SU-DHL-6 (cell line): ENCODE data around the gene RUBCN.

Source experiments
- H2AFZ ChIP-seq: fragments of 200-600 bp; sonication (generic); 2 replicates; pipeline ENCODE4 v1.6.1; 2014; ENCODE audit warnings: low read depth, mild to moderate bottlenecking, moderate library complexity, mixed read lengths, antibody characterized with exemption, low read length; ENCODE audit not compliant: severe bottlenecking
- H3F3A ChIP-seq: fragments of 200-600 bp; shearing (Covaris generic); 2 replicates; pipeline ENCODE4 v1.6.0; 2016; ENCODE audit warnings: antibody characterized with exemption, mild to moderate bottlenecking; ENCODE audit not compliant: insufficient read depth
- H3K27ac ChIP-seq: fragments of 200-600 bp; sonication (generic); 2 replicates; pipeline ENCODE4 v1.5.1; 2016; ENCODE audit warnings: low read depth, mild to moderate bottlenecking, low read length, moderate library complexity, mixed read lengths
- H3K27me3 ChIP-seq: fragments of 200-600 bp; sonication (generic), shearing (Covaris generic); 2 replicates; pipeline ENCODE4 v1.6.0; 2014; ENCODE audit warnings: mild to moderate bottlenecking, low read length
- H3K36me3 ChIP-seq: fragments of 200-600 bp; sonication (generic); 2 replicates; pipeline ENCODE4 v1.6.1; 2014; ENCODE audit warnings: mild to moderate bottlenecking, low read length, mixed read lengths
- H3K4me2 ChIP-seq: fragments of 300-600, 200-600 bp; shearing (Covaris generic), sonication (generic); 2 replicates; pipeline ENCODE4 v1.6.0; 2014; ENCODE audit warnings: low read length, low read depth, mild to moderate bottlenecking; ENCODE audit not compliant: poor library complexity, severe bottlenecking
- H3K4me3 ChIP-seq: fragments of 200-600 bp; sonication (generic); 2 replicates; pipeline ENCODE4 v1.5.1; 2014; ENCODE audit warnings: antibody characterized with exemption, low read length, mild to moderate bottlenecking, mixed read lengths; ENCODE audit not compliant: insufficient read depth, poor library complexity, severe bottlenecking
- H3K79me2 ChIP-seq: fragments of 200-600 bp; sonication (generic); 2 replicates; pipeline ENCODE4 v1.6.1; 2014; ENCODE audit warnings: mild to moderate bottlenecking, low read length, moderate library complexity; ENCODE audit not compliant: insufficient read depth
- H3K9ac ChIP-seq: fragments of 200-600 bp; sonication (generic); 2 replicates; pipeline ENCODE4 v1.7.0; 2014; ENCODE audit warnings: mild to moderate bottlenecking, low read length
- H3K9me2 ChIP-seq: fragments of 200-600 bp; sonication (generic); replicated peaks from 2 replicates; pipeline ENCODE4 v1.6.1; 2014; ENCODE audit warnings: low read length; ENCODE audit not compliant: insufficient read depth
- H3K9me3 ChIP-seq: fragments of 200-600 bp; sonication (generic); 2 replicates; pipeline ENCODE4 v1.6.1; 2014; ENCODE audit warnings: low read length, mixed read lengths; ENCODE audit not compliant: insufficient read depth
- H4K20me1 ChIP-seq: fragments of 200-600 bp; sonication (generic); 2 replicates; pipeline ENCODE4 v1.6.1; 2014; ENCODE audit warnings: low read depth, mild to moderate bottlenecking, antibody characterized with exemption, low read length, moderate library complexity, mixed read lengths
- EZH2phosphoT487 ChIP-seq: fragments of 200-600 bp; sonication (generic), shearing (Covaris generic); conservative IDR thresholded peaks from 2 replicates; pipeline ENCODE4 v1.6.1; 2018; ENCODE audit warnings: mild to moderate bottlenecking, antibody characterized with exemption, low read length, moderate library complexity, mixed read lengths
- TF ChIP-seq, protein P1 (sequence below): fragments of 200-600 bp; sonication (generic); IDR thresholded peaks from one replicate; pipeline ENCODE4 v1.5.1; 2017; ENCODE audit warnings: antibody characterized with exemption, mild to moderate bottlenecking, low read length, moderate library complexity; ENCODE audit not compliant: insufficient read depth, poor library complexity, severe bottlenecking

Gene RUBCN

DNA sequence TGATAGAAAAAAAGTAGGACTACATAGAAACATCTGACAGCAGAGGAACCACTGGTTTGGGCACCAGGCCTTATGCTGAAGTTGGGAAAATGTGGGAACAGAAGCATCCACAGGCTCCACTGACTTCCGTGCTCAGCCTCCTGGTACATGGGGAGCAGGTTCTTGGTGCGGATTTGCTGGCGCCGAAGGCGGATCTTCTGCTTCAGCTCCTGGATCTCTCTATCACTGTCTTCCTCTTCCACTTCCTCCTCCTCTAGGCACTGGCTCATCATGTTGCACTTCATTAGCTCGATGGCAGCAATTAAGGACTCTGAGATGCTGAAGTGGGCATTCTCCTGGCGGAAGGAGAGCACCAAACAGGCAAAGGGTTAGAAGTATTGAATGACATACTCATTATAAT, 42.5 kb downstream of the RUBCN start:
- H3K9me3 ChIP-seq: no peaks in the 10 kb centered on the region
- no peak overlapping the region for H3K27ac ChIP-seq
- H3K9me2 ChIP-seq: no peaks in the 10 kb centered on the region
- no peaks in the 10 kb centered on the region for H3F3A ChIP-seq
- no peak overlapping the region for H3K9ac ChIP-seq
- H3K4me2 ChIP-seq: no peak overlapping the region
- no peak overlapping the region for H3K4me3 ChIP-seq
- H3K36me3 ChIP-seq: peaks cover 18% of the 10 kb centered on the region; the same call in 1 of the 2 replicates
- no peaks in the 10 kb centered on the region for H4K20me1 ChIP-seq
- H3K79me2 ChIP-seq: no peaks in the 10 kb centered on the region
- no peak overlapping the region for H2AFZ ChIP-seq
- H3K27me3 ChIP-seq: no peaks in the 10 kb centered on the region
- TF ChIP-seq EZH2phosphoT487: no peak

DNA sequence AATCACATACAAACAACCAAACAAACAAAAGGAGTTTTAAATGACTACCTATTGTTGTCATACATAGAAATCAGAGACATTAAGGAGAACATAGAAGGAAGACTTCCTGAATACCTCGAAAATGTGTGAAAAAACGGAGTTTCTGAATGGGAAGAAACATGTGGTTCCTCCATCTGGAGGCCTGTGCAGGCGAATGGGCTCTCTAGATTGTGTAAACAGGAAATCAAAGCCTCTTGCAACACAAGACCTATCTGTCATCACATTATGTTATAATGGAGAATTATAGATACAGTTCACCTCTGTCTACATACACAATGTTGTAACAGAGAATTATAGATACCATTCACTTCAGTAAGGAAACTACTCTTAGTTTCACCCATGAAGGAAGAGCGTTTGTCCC, 44.1 kb downstream of the RUBCN start:
- no peak for TF ChIP-seq EZH2phosphoT487
- TF ChIP-seq, protein P1, sequence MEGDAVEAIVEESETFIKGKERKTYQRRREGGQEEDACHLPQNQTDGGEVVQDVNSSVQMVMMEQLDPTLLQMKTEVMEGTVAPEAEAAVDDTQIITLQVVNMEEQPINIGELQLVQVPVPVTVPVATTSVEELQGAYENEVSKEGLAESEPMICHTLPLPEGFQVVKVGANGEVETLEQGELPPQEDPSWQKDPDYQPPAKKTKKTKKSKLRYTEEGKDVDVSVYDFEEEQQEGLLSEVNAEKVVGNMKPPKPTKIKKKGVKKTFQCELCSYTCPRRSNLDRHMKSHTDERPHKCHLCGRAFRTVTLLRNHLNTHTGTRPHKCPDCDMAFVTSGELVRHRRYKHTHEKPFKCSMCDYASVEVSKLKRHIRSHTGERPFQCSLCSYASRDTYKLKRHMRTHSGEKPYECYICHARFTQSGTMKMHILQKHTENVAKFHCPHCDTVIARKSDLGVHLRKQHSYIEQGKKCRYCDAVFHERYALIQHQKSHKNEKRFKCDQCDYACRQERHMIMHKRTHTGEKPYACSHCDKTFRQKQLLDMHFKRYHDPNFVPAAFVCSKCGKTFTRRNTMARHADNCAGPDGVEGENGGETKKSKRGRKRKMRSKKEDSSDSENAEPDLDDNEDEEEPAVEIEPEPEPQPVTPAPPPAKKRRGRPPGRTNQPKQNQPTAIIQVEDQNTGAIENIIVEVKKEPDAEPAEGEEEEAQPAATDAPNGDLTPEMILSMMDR: no peak
- no peak overlapping the region for H3K4me2 ChIP-seq
- H3K9ac ChIP-seq: no peak overlapping the region
- H3K9me3 ChIP-seq: no peaks in the 10 kb centered on the region
- H4K20me1 ChIP-seq: no peaks in the 10 kb centered on the region
- no peaks in the 10 kb centered on the region for H3K27me3 ChIP-seq
- no peaks in the 10 kb centered on the region for H3K9me2 ChIP-seq
- H3K36me3 ChIP-seq: peaks cover 15% of the 10 kb centered on the region; the same call in 1 of the 2 replicates
- no peak overlapping the region for H3K27ac ChIP-seq
- H3F3A ChIP-seq: no peaks in the 10 kb centered on the region
- no peak overlapping the region for H2AFZ ChIP-seq
- H3K4me3 ChIP-seq: no peak overlapping the region
- no peaks in the 10 kb centered on the region for H3K79me2 ChIP-seq

DNA sequence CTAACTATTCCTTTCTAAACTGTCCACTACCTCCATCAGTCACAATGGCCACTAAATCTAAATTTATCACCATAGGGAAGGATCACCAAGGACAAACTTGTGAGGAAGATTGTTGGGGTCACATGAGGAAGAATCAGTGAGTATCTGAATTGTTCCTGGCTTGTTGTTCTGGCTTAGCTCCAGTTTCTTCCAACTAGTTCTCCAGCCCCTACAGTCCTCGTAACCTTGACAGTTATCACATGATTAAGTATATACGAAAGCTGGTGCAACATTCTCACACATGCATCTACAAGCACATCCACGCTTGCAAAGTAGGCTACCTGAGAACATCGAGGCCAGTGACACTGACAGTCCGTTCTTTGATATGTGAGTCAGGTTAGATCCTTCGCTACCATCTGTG, 46.0 kb downstream of the RUBCN start:
- no peak overlapping the region for H3K4me2 ChIP-seq
- no peak overlapping the region for H2AFZ ChIP-seq
- H3K79me2 ChIP-seq: no peaks in the 10 kb centered on the region
- no peak for TF ChIP-seq EZH2phosphoT487
- TF ChIP-seq, protein P1: no peak
- no peaks in the 10 kb centered on the region for H3K9me2 ChIP-seq
- no peaks in the 10 kb centered on the region for H4K20me1 ChIP-seq
- no peaks in the 10 kb centered on the region for H3K9me3 ChIP-seq
- H3F3A ChIP-seq: no peaks in the 10 kb centered on the region
- no peak overlapping the region for H3K9ac ChIP-seq
- no peaks in the 10 kb centered on the region for H3K27me3 ChIP-seq
- peaks cover 14% of the 10 kb centered on the region; the same call in 1 of the 2 replicates for H3K36me3 ChIP-seq
- no peak overlapping the region for H3K4me3 ChIP-seq
- H3K27ac ChIP-seq: no peak overlapping the region

DNA sequence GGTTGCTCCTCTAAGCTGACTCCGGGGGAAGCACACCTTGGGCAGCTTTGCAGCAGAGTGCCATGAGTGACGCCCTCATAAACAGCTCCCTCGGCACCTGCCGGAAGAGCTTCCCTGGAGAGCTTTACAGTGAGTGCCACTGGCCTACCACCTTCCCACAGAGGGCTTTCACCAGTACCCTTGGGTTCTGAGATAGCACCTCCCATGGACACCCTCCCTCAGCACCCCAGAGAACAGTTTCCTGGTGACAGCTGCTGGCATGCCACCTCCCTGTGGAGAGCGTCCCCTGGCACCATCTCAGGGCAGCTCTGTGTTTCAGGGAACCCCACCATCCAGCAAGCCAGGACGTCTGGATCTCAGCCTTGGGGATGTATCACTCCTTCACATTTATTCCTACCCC, 49.1 kb downstream of the RUBCN start:
- H3K4me2 ChIP-seq: no peak overlapping the region
- no peaks in the 10 kb centered on the region for H4K20me1 ChIP-seq
- no peaks in the 10 kb centered on the region for H3K27me3 ChIP-seq
- no peak for TF ChIP-seq EZH2phosphoT487
- TF ChIP-seq, protein P1: no peak
- H3K9me2 ChIP-seq: no peaks in the 10 kb centered on the region
- H3K27ac ChIP-seq: no peak overlapping the region
- no peaks in the 10 kb centered on the region for H3K79me2 ChIP-seq
- no peak overlapping the region for H3K4me3 ChIP-seq
- H3K9ac ChIP-seq: no peak overlapping the region
- H3K36me3 ChIP-seq: peaks cover 17% of the 10 kb centered on the region; the same call in 1 of the 2 replicates
- H3F3A ChIP-seq: no peaks in the 10 kb centered on the region
- H2AFZ ChIP-seq: no peak overlapping the region
- no peaks in the 10 kb centered on the region for H3K9me3 ChIP-seq
